ENCODE data around the gene TNMD.

The TNMD gene

GRCh38 chrX:100643956-100644860 is 59.5 kb downstream of the TNMD start, which contains the start of gene SRPX2:
Gene SRPX2, plus strand, starts transcription at chrX:100644199. Its CDS starts 2,124 bp downstream, at chrX:100646323.
- peak; percentile 50 for DNase-seq (ENCODE audit: low read depth)

- DNase-seq (ENCODE audit: low read depth) = no peak
Measured at GRCh38 chrX:100645106-100645505, 60.4 kb downstream of the TNMD start.

GRCh38 chrX:100647095-100647494 is 62.4 kb downstream of the TNMD start:
- DNase-seq (ENCODE audit: low read depth) = no peak

- DNase-seq (ENCODE audit: low read depth) = no peak
Measured at GRCh38 chrX:100647739-100648138, 63.0 kb downstream of the TNMD start.

- no peak for DNase-seq (ENCODE audit: low read depth)
Measured at GRCh38 chrX:100648458-100649417, 64.0 kb downstream of the TNMD start.

Data from HS-27A (cell line).